Measurements from ENCODE around the gene SEPTIN2.

Gene SEPTIN2

GRCh38 chr2:241358470-241358869, 42.7 kb downstream of the SEPTIN2 start:
- TF ChIP-seq CTCF (IDR thresholded peaks at IDR 0.05; ENCODE audit: borderline replicate concordance, insufficient read depth, low read depth, low read length): no peak
- H3K4me3 ChIP-seq (ENCODE audit: low read depth, low read length): peak overlapping the region; percentile 23

- no peak for TF ChIP-seq CTCF (IDR thresholded peaks at IDR 0.05; ENCODE audit: borderline replicate concordance, insufficient read depth, low read depth, low read length)
- H3K4me3 ChIP-seq (ENCODE audit: low read depth, low read length): no peak overlapping the region
These were observed 43.8 kb downstream of the SEPTIN2 start for GRCh38 chr2:241359481-241360045.

- TF ChIP-seq CTCF (IDR thresholded peaks at IDR 0.05; ENCODE audit: borderline replicate concordance, insufficient read depth, low read depth, low read length): no peak
- no peak overlapping the region for H3K4me3 ChIP-seq (ENCODE audit: low read depth, low read length)
These were observed 47.7 kb downstream of the SEPTIN2 start for GRCh38 chr2:241363426-241363825.

- no peak for TF ChIP-seq CTCF (IDR thresholded peaks at IDR 0.05; ENCODE audit: borderline replicate concordance, insufficient read depth, low read depth, low read length)
- H3K4me3 ChIP-seq (ENCODE audit: low read depth, low read length): no peak overlapping the region
These were observed 49.1 kb downstream of the SEPTIN2 start for GRCh38 chr2:241364781-241365180.

- no peak for TF ChIP-seq CTCF (IDR thresholded peaks at IDR 0.05; ENCODE audit: borderline replicate concordance, insufficient read depth, low read depth, low read length)
- H3K4me3 ChIP-seq (ENCODE audit: low read depth, low read length): no peak overlapping the region
These were observed 51.0 kb downstream of the SEPTIN2 start for GRCh38 chr2:241366678-241367077.

GRCh38 chr2:241368643-241369042, 52.9 kb downstream of the SEPTIN2 start:
- no peak overlapping the region for H3K4me3 ChIP-seq (ENCODE audit: low read depth, low read length)
- TF ChIP-seq CTCF (IDR thresholded peaks at IDR 0.05; ENCODE audit: borderline replicate concordance, insufficient read depth, low read depth, low read length): no peak

GRCh38 chr2:241372361-241372992, 56.8 kb downstream of the SEPTIN2 start:
- H3K4me3 ChIP-seq (ENCODE audit: low read depth, low read length): no peak overlapping the region
- TF ChIP-seq CTCF (IDR thresholded peaks at IDR 0.05; ENCODE audit: borderline replicate concordance, insufficient read depth, low read depth, low read length): no peak
